Uterus (tissue), 2 donors: ENCODE measurements around the gene ZBTB20.

ENCODE experiments used
- POLR2A ChIP-seq, 2 donors: fragments of 450-650 bp; IDR thresholded peaks; one replicate each; pipeline ENCODE4 v1.6.1; 2016; ENCODE audit warnings: antibody characterized with exemption in 2 of 2, mild to moderate bottlenecking in 1 of 2, moderate library complexity in 1 of 2
- TF ChIP-seq, protein P1 (sequence below), 4 experiments: fragments of 200-600 bp in 2 of 4; fragments of 450-650 bp in 2 of 4; sonication (generic) in 2 of 4; IDR thresholded peaks; one replicate each; pipeline ENCODE4 v1.5.1; 2016 to 2019; ENCODE audit warnings: antibody characterized with exemption in 4 of 4, mild to moderate bottlenecking in 2 of 4, moderate library complexity in 1 of 4

- TF ChIP-seq, protein P1, sequence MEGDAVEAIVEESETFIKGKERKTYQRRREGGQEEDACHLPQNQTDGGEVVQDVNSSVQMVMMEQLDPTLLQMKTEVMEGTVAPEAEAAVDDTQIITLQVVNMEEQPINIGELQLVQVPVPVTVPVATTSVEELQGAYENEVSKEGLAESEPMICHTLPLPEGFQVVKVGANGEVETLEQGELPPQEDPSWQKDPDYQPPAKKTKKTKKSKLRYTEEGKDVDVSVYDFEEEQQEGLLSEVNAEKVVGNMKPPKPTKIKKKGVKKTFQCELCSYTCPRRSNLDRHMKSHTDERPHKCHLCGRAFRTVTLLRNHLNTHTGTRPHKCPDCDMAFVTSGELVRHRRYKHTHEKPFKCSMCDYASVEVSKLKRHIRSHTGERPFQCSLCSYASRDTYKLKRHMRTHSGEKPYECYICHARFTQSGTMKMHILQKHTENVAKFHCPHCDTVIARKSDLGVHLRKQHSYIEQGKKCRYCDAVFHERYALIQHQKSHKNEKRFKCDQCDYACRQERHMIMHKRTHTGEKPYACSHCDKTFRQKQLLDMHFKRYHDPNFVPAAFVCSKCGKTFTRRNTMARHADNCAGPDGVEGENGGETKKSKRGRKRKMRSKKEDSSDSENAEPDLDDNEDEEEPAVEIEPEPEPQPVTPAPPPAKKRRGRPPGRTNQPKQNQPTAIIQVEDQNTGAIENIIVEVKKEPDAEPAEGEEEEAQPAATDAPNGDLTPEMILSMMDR (IDR thresholded peaks at IDR 0.05) = no peak
- TF ChIP-seq POLR2A (IDR thresholded peaks at IDR 0.05) = no peak
These were observed 581.9 kb downstream of the ZBTB20 start for GRCh38 chr3:114565216-114565615.
